RWPE2 (cell line): ENCODE data around the gene GDF15.

Source experiments
- ATAC-seq: fragments of 200-7000 bp; cut with Tn5 transposase; 3 replicates; pipeline ENCODE4 v1.9.1; 2021; ENCODE audit warnings: low read depth
- DNase-seq: peaks from one replicate; pipeline ENCODE4 v3.0.0-alpha.2; 2020; ENCODE audit warnings: low spot score
- H3K27ac ChIP-seq: fragments of 450-650 bp; 2 replicates; pipeline ENCODE4 v1.5.1; 2017; ENCODE audit warnings: mild to moderate bottlenecking; ENCODE audit not compliant: poor library complexity, severe bottlenecking
- H3K27me3 ChIP-seq: fragments of 250-450 bp; sonication (Bioruptor Pico); 2 replicates; pipeline ENCODE4 v1.5.1; 2021; ENCODE audit warnings: mild to moderate bottlenecking, moderate library complexity; ENCODE audit not compliant: insufficient read depth, poor library complexity, severe bottlenecking
- H3K36me3 ChIP-seq: fragments of 250-450 bp; sonication (Bioruptor Pico); 2 replicates; pipeline ENCODE4 v1.5.1; 2020; ENCODE audit warnings: low read depth, mild to moderate bottlenecking, moderate library complexity
- H3K4me1 ChIP-seq: fragments of 250-450 bp; sonication (Bioruptor Pico); 2 replicates; pipeline ENCODE4 v1.5.1; 2021; ENCODE audit warnings: mild to moderate bottlenecking, moderate library complexity; ENCODE audit not compliant: insufficient read depth, poor library complexity, severe bottlenecking
- H3K4me3 ChIP-seq: fragments of 250-450 bp; sonication (Bioruptor Pico); 2 replicates; pipeline ENCODE4 v1.5.1; 2021; ENCODE audit warnings: mild to moderate bottlenecking, moderate library complexity; ENCODE audit not compliant: severe bottlenecking
- H3K9me3 ChIP-seq: fragments of 250-450 bp; sonication (Bioruptor Pico); 2 replicates; pipeline ENCODE4 v1.5.1; 2021; ENCODE audit warnings: mild to moderate bottlenecking, moderate library complexity; ENCODE audit not compliant: severe bottlenecking
- CTCF ChIP-seq: fragments of 450-650 bp; IDR thresholded peaks from one replicate; pipeline ENCODE4 v1.5.1; 2017; ENCODE audit warnings: mild to moderate bottlenecking, moderate library complexity; ENCODE audit not compliant: poor library complexity, severe bottlenecking

The GDF15 gene

GRCh38 chr19:18424890-18425514, 39.0 kb downstream of the GDF15 start:
- no peak for DNase-seq
- Histone ChIP-seq H3K36me3 (no peaks in the 10 kb centered on the region), H3K27me3 (no peaks in the 10 kb centered on the region), H3K27ac (no peak overlapping the region), H3K4me3 (no peak overlapping the region), H3K9me3 (no peaks in the 10 kb centered on the region), H3K4me1 (peaks cover 6% of the 10 kb centered on the region)
- no peak for TF ChIP-seq CTCF
- no peak for ATAC-seq

GRCh38 chr19:18425515-18426415, 39.8 kb downstream of the GDF15 start:
- TF ChIP-seq CTCF = no peak
- H3K27ac ChIP-seq = no peak overlapping the region
- H3K27me3 ChIP-seq = no peaks in the 10 kb centered on the region
- H3K36me3 ChIP-seq = no peaks in the 10 kb centered on the region
- DNase-seq (no peak), ATAC-seq (peak; percentile 51)
- peaks cover 3% of the 10 kb centered on the region for H3K4me1 ChIP-seq
- no peak overlapping the region for H3K4me3 ChIP-seq
- no peaks in the 10 kb centered on the region for H3K9me3 ChIP-seq

DNA sequence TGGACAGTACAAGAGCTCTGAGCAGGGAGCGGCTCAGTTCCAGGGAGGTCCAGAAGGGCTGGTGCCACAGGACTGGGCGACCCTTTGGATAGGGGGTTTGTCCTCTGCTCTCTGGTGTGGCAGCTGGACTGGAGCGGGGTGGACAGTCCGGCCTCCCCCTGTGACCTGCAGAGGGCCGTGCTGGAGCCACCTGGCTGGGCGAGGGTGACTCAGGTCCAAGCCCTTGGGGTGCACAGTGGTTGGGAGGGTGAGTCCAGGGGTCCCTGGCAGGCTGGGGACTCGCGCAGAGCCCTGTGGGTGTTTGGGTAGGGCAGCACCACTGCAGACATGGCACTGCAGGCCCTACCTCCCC, 40.4 kb downstream of the GDF15 start:
- H3K27ac ChIP-seq = no peak overlapping the region
- no peak for DNase-seq
- H3K36me3 ChIP-seq = no peaks in the 10 kb centered on the region
- peaks cover 3% of the 10 kb centered on the region for H3K4me1 ChIP-seq
- no peak overlapping the region for H3K4me3 ChIP-seq
- H3K27me3 ChIP-seq = no peaks in the 10 kb centered on the region
- no peak for TF ChIP-seq CTCF
- no peak for ATAC-seq
- H3K9me3 ChIP-seq = no peaks in the 10 kb centered on the region

DNA sequence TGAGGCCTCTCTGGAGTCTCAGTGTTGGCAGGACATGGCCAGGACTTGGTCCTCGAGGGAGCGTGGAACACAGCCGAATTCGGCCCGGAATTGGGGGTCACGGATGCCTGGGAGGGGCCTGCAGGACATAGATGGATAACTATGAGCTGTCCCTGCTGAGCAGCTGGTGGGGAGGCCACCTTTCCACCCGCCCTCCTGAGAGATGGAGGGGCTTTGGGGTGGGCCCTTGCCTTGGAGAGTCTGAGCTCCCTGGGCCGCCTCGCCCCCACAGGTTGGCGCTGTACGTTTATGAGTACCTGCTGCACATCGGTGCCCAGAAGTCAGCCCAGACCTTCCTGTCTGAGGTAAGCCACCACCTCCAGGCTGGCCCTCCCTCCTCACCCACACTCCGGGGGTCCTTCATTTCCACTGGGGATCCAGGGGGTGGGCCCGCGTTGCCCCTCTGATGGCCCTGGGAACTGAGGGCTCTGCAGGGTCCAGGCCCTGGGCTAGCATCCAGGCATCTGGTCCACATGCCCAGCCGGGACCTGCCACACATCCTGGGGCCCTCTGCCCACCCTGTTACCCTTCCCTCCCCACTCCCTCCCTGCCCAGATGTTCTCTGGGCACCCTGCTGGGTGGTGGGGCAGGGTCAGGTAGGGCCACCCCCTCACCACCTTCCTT, 41.3 kb downstream of the GDF15 start:
- H3K36me3 ChIP-seq = no peaks in the 10 kb centered on the region
- DNase-seq = no peak
- TF ChIP-seq CTCF = no peak
- no peaks in the 10 kb centered on the region for H3K9me3 ChIP-seq
- peaks cover 3% of the 10 kb centered on the region for H3K4me1 ChIP-seq
- no peak for ATAC-seq
- no peaks in the 10 kb centered on the region for H3K27me3 ChIP-seq
- no peak overlapping the region for H3K4me3 ChIP-seq
- no peak overlapping the region for H3K27ac ChIP-seq

DNA sequence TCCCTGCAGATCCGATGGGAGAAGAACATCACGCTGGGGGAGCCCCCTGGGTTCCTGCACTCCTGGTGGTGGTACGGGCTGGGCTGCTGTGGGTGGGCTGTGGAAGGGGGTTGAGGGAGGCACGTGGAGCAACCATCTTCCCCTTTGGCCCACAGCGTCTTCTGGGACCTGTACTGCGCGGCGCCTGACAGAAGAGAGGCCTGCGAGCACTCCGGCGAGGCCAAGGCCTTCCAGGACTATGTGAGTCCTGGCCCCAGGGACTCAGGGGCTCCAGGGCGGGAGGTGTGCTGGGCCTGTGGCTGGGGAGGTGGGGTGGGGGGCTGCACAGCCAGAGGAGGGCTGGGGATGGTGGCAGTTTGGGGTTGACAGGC, 41.8 kb downstream of the GDF15 start:
- Histone ChIP-seq H3K9me3 (no peaks in the 10 kb centered on the region), H3K27ac (no peak overlapping the region), H3K4me1 (peaks cover 3% of the 10 kb centered on the region), H3K36me3 (no peaks in the 10 kb centered on the region), H3K4me3 (no peak overlapping the region), H3K27me3 (no peaks in the 10 kb centered on the region)
- TF ChIP-seq CTCF = no peak
- no peak for ATAC-seq
- DNase-seq = no peak
